Dendritic cell treated with granulocyte-macrophage colony-stimulating factor and Interleukin-4, amounts not matched to agents 40 ng/mL and 50 ng/mL, for 4 days (primary cell): ENCODE data around the gene RNASET2.

Experiments
- H3K27ac Mint-ChIP-seq: one replicate; pipeline ENCODE4 v1.8.0; 2022; ENCODE audit warnings: mild to moderate bottlenecking, mixed read lengths
- H3K27me3 Mint-ChIP-seq: one replicate; pipeline ENCODE4 v1.8.0; 2022; ENCODE audit warnings: mild to moderate bottlenecking, mixed read lengths
- H3K36me3 Mint-ChIP-seq: one replicate; pipeline ENCODE4 v1.8.0; 2022; ENCODE audit warnings: low read depth, mixed read lengths
- H3K4me1 Mint-ChIP-seq: one replicate; pipeline ENCODE4 v1.8.0; 2022; ENCODE audit warnings: low read depth, mixed read lengths
- H3K4me3 Mint-ChIP-seq: one replicate; pipeline ENCODE4 v1.8.0; 2022; ENCODE audit warnings: mild to moderate bottlenecking, moderate library complexity, mixed read lengths
- H3K9me3 Mint-ChIP-seq: one replicate; pipeline ENCODE4 v1.8.0; 2022; ENCODE audit warnings: mixed read lengths
- intact Hi-C: fragments of 100-400 bp; cut with micrococcal nuclease; formaldehyde crosslinking; loops from one replicate; pipeline ENCODE4 v1.15.0; 2022

Gene RNASET2

GRCh38 chr6:166947251-166947650 lies 9.1 kb downstream of the RNASET2 start:
- peaks cover 89% of the 10 kb centered on the region for H3K36me3 Mint-ChIP-seq
- no peaks in the 10 kb centered on the region for H3K27me3 Mint-ChIP-seq
- H3K4me1 Mint-ChIP-seq, result peaks cover 58% of the 10 kb centered on the region
- no peaks in the 10 kb centered on the region for H3K9me3 Mint-ChIP-seq
- H3K27ac Mint-ChIP-seq, result no peak overlapping the region
- intact Hi-C loops, result no loop called here
- no peak overlapping the region for H3K4me3 Mint-ChIP-seq

- Mint-ChIP-seq H3K4me1 (peaks cover 46% of the 10 kb centered on the region), H3K9me3 (no peaks in the 10 kb centered on the region), H3K27ac (no peak overlapping the region), H3K36me3 (peaks cover 89% of the 10 kb centered on the region), H3K4me3 (no peak overlapping the region), H3K27me3 (no peaks in the 10 kb centered on the region)
- intact Hi-C loops, result no loop called here
Observed at GRCh38 chr6:166946125-166946524, 10.2 kb downstream of the RNASET2 start.

DNA sequence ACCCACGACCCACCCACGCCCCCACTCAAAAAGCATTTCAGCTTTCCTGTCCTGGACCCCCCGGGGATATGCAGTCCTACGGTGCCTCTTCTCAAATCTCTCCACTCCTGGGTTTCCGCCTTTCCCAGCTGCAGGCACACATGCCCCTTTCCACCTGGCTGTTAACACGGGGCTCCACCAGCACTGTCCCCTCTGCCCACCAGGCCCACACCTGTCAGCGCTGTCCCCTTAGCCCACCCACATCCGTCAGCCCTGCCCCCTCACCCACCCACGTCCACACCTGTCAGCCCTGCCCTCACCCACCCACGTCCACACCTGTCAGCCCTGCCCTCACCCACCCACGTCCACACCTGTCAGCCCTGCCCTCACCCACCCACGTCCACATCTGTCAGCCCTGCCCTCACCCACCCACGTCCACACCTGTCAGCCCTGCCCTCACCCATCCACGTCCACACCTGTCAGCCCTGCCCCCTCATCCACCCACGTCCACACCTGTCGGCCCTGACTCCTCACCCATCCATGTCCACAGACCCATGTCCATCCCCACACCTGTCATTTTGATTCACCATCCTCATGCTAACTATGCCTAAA lies 11.6 kb downstream of the RNASET2 start:
- peaks cover 88% of the 10 kb centered on the region for H3K36me3 Mint-ChIP-seq
- H3K27ac Mint-ChIP-seq, result peak overlapping the region; percentile 5
- peaks cover 33% of the 10 kb centered on the region for H3K4me1 Mint-ChIP-seq
- intact Hi-C loops, result no loop called here
- no peaks in the 10 kb centered on the region for H3K27me3 Mint-ChIP-seq
- H3K4me3 Mint-ChIP-seq, result no peak overlapping the region
- H3K9me3 Mint-ChIP-seq, result no peaks in the 10 kb centered on the region

GRCh38 chr6:166942393-166943168 lies 13.8 kb downstream of the RNASET2 start:
- Mint-ChIP-seq H3K27me3 (no peaks in the 10 kb centered on the region), H3K9me3 (no peaks in the 10 kb centered on the region), H3K4me1 (peaks cover 27% of the 10 kb centered on the region), H3K27ac (no peak overlapping the region), H3K4me3 (no peak overlapping the region), H3K36me3 (peaks cover 98% of the 10 kb centered on the region)
- intact Hi-C loops, result no loop called here

DNA sequence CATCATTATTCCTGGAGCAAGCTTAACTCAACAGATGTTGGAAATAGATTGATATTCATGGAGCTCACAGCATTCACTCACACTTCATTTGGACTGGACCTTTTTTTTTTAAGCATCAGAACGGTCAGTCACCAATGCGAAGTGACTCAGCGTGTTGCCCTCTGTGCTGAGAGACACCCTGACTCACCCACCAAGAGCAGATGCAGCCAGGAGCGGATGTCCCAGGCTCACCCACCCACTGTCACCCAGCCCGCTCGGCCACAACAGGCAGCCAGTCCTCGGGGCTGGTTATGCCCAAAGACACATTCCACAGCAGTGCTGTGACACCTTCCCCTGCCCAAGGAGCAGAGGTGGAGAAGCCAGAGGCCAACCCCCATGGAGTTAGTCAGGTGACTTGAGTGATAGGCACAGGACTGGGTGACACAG lies 15.7 kb downstream of the RNASET2 start:
- peaks cover 98% of the 10 kb centered on the region for H3K36me3 Mint-ChIP-seq
- H3K27me3 Mint-ChIP-seq, result no peaks in the 10 kb centered on the region
- H3K4me3 Mint-ChIP-seq, result no peak overlapping the region
- peak overlapping the region; percentile 39 for H3K27ac Mint-ChIP-seq
- H3K4me1 Mint-ChIP-seq, result peaks cover 39% of the 10 kb centered on the region
- H3K9me3 Mint-ChIP-seq, result no peaks in the 10 kb centered on the region
- intact Hi-C loops, result no loop called here

- Mint-ChIP-seq H3K27ac (no peak overlapping the region), H3K36me3 (peaks cover 98% of the 10 kb centered on the region), H3K27me3 (no peaks in the 10 kb centered on the region), H3K4me1 (peaks cover 34% of the 10 kb centered on the region), H3K4me3 (no peak overlapping the region), H3K9me3 (no peaks in the 10 kb centered on the region)
- intact Hi-C loops, result no loop called here
Observed at GRCh38 chr6:166939894-166940293, 16.5 kb downstream of the RNASET2 start.

- H3K27ac Mint-ChIP-seq, result no peak overlapping the region
- intact Hi-C loops, result no loop called here
- peaks cover 98% of the 10 kb centered on the region for H3K36me3 Mint-ChIP-seq
- no peaks in the 10 kb centered on the region for H3K9me3 Mint-ChIP-seq
- H3K4me3 Mint-ChIP-seq, result no peak overlapping the region
- H3K4me1 Mint-ChIP-seq, result peaks cover 31% of the 10 kb centered on the region
- no peaks in the 10 kb centered on the region for H3K27me3 Mint-ChIP-seq
Observed at GRCh38 chr6:166939345-166939744, 17.0 kb downstream of the RNASET2 start.

GRCh38 chr6:166938704-166939103 lies 17.6 kb downstream of the RNASET2 start:
- Mint-ChIP-seq H3K4me3 (no peak overlapping the region), H3K4me1 (peaks cover 24% of the 10 kb centered on the region), H3K9me3 (no peaks in the 10 kb centered on the region), H3K36me3 (peaks cover 98% of the 10 kb centered on the region), H3K27ac (no peak overlapping the region), H3K27me3 (no peaks in the 10 kb centered on the region)
- intact Hi-C loops, result no loop called here

DNA sequence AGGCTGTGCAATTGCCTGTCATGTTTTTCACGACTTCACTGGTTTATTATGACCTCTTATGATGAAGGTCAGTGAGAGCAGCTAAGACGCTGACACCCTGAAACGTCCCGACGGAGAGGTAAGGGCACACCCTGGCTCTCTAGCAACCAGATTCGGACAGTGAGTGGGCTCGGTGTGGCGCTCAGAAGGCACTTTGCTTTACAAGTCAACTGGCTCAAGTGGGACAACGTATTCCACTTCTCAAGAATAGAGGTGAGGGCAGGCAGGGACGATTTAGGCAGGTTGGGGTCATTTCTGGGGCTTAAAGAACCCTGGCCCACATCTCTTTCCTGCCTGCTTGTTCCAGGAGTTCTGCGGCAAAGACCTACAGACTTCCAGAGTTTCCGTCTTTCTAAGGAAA lies 18.2 kb downstream of the RNASET2 start:
- no peaks in the 10 kb centered on the region for H3K9me3 Mint-ChIP-seq
- intact Hi-C loops, result no loop called here
- H3K27me3 Mint-ChIP-seq, result no peaks in the 10 kb centered on the region
- no peak overlapping the region for H3K4me3 Mint-ChIP-seq
- peaks cover 98% of the 10 kb centered on the region for H3K36me3 Mint-ChIP-seq
- H3K27ac Mint-ChIP-seq, result no peak overlapping the region
- peaks cover 19% of the 10 kb centered on the region for H3K4me1 Mint-ChIP-seq

GRCh38 chr6:166937746-166938145 lies 18.6 kb downstream of the RNASET2 start:
- H3K27ac Mint-ChIP-seq, result no peak overlapping the region
- peaks cover 98% of the 10 kb centered on the region for H3K36me3 Mint-ChIP-seq
- H3K9me3 Mint-ChIP-seq, result no peaks in the 10 kb centered on the region
- intact Hi-C loops, result no loop called here
- peaks cover 15% of the 10 kb centered on the region for H3K4me1 Mint-ChIP-seq
- no peak overlapping the region for H3K4me3 Mint-ChIP-seq
- H3K27me3 Mint-ChIP-seq, result no peaks in the 10 kb centered on the region

DNA sequence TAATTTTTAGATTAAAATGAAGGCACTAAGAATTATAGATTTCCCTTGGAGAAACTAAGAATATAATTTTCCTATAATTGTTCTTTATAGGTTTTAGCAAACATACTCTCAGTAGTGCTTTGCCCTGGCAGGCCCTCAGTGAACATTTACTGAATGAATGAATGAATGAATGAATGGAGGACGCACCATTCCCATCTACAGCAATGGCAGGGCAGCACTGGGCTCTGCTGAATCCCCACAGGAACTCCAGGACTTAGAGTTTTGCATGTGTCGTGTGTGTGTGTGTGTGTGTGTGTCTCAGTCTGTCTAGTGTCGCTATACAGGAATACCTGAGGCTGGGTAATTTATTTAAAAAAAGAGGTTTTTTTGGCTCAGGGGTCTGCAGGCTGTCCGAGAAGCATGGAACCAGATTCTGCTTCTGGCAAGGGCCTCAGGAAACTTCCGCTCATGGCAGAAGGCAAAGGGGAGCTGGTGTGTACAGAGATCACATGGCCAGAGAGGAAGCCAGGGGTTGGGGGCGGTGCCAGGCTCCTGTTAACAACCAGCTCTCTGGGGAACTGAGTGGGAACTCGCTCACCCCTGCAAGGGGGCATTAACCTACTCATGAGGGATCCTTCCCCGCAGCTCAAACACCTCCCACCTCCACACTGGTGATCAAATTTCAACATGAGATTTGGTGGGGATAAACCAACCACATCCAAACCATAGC lies 20.1 kb downstream of the RNASET2 start:
- Mint-ChIP-seq H3K4me1 (peaks cover 21% of the 10 kb centered on the region), H3K27ac (no peak overlapping the region), H3K4me3 (no peak overlapping the region), H3K36me3 (peaks cover 98% of the 10 kb centered on the region), H3K9me3 (no peaks in the 10 kb centered on the region), H3K27me3 (no peaks in the 10 kb centered on the region)
- intact Hi-C loops, result no loop called here

DNA sequence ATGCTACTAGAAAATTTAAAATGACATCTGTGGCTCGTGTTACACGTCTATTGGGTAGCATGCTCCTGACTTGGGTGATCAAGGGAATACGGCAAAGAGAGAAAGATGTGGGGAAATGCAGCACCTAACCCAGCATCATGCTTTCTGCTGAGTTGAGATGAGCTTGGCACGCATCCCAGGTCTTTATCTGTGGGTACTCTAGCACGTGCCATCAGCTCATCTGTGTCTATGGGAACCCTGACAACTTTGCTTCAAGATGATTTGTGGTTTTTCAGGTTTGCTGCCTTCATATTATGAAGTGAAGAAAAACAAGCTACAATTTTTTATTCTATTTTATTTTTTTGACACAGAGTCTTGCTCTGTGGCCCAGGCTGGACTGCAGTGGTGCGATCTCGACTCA lies 21.0 kb downstream of the RNASET2 start:
- H3K4me3 Mint-ChIP-seq, result no peak overlapping the region
- H3K27me3 Mint-ChIP-seq, result no peaks in the 10 kb centered on the region
- intact Hi-C loops, result no loop called here
- peaks cover 27% of the 10 kb centered on the region for H3K4me1 Mint-ChIP-seq
- H3K9me3 Mint-ChIP-seq, result no peaks in the 10 kb centered on the region
- no peak overlapping the region for H3K27ac Mint-ChIP-seq
- H3K36me3 Mint-ChIP-seq, result peaks cover 98% of the 10 kb centered on the region

DNA sequence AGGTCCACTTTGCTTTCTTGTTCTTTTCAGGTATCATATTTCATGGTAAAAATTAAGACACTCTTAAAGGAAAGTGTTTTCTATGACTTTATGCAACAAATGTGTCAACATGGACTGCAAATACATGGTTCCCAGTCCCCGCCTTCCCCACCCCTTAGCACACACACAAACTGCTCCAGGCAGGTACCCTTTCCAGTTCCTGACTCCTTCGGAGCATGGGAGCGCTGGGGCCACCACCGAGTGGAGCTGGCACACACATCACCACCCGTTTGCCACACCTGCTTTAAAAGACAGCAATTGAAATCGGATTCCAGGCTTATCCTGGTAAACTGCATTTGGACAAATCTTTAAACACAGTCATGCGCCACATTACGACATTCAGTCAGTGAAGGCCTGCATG lies 22.2 kb downstream of the RNASET2 start:
- no peaks in the 10 kb centered on the region for H3K9me3 Mint-ChIP-seq
- intact Hi-C loops, result no loop called here
- H3K27me3 Mint-ChIP-seq, result no peaks in the 10 kb centered on the region
- peaks cover 34% of the 10 kb centered on the region for H3K4me1 Mint-ChIP-seq
- H3K36me3 Mint-ChIP-seq, result peaks cover 100% of the 10 kb centered on the region
- no peak overlapping the region for H3K4me3 Mint-ChIP-seq
- no peak overlapping the region for H3K27ac Mint-ChIP-seq

- intact Hi-C loops, result no loop called here
- no peak overlapping the region for H3K4me3 Mint-ChIP-seq
- peaks cover 100% of the 10 kb centered on the region for H3K36me3 Mint-ChIP-seq
- no peaks in the 10 kb centered on the region for H3K9me3 Mint-ChIP-seq
- H3K27ac Mint-ChIP-seq, result no peak overlapping the region
- H3K4me1 Mint-ChIP-seq, result peaks cover 34% of the 10 kb centered on the region
- no peaks in the 10 kb centered on the region for H3K27me3 Mint-ChIP-seq
Observed at GRCh38 chr6:166933396-166933795, 23.0 kb downstream of the RNASET2 start.
